Suprapubic skin (tissue), 4 donors: Measurements from ENCODE around the gene ZNF587. TPM values are rescaled to one million over a fixed set of nuclear protein-coding genes. Genes with fewer than 3 reads are reported as not detected.
"Not testable (repeated sequence)": the region's sequence is repeated elsewhere in the genome, so short reads cannot be mapped to it uniquely, and the experiment has no call there.

Experiments used
- DNase-seq, 2 donors: peaks; one replicate each; pipeline ENCODE4 v3.0.0-alpha.2; 2019; ENCODE audit warnings: low spot score in 2 of 2
- H3K27ac ChIP-seq: fragments of 200-600 bp; sonication (generic); one replicate; pipeline ENCODE4 v1.5.1; 2019
- H3K27me3 ChIP-seq: fragments of 200-600 bp; sonication (generic); one replicate; pipeline ENCODE4 v1.5.1; 2019
- H3K36me3 ChIP-seq: fragments of 200-600 bp; sonication (generic); one replicate; pipeline ENCODE4 v1.5.1; 2019
- H3K4me1 ChIP-seq: fragments of 200-600 bp; sonication (generic); one replicate; pipeline ENCODE4 v1.5.1; 2019
- H3K4me3 ChIP-seq: fragments of 200-600 bp; sonication (generic); one replicate; pipeline ENCODE4 v1.5.1; 2019; ENCODE audit warnings: mild to moderate bottlenecking
- H3K9me3 ChIP-seq: fragments of 200-600 bp; sonication (generic); one replicate; pipeline ENCODE4 v1.5.1; 2019
- CTCF ChIP-seq, 2 donors: fragments of 200-600 bp in 1 of 2; fragments of 450-650 bp in 1 of 2; sonication (generic) in 1 of 2; IDR thresholded peaks; one replicate each; pipeline ENCODE4 v1.5.1; 2016 to 2019; ENCODE audit warnings: antibody characterized with exemption in 2 of 2, mild to moderate bottlenecking in 1 of 2, moderate library complexity in 1 of 2
- EP300 ChIP-seq: sonication (generic); formaldehyde crosslinking; IDR thresholded peaks from one replicate; pipeline ENCODE4 v1.6.1; 2017; ENCODE audit warnings: antibody characterized with exemption
- POLR2A ChIP-seq, 2 donors: fragments of 450-650 bp; IDR thresholded peaks; one replicate each; pipeline ENCODE4 v1.6.1; 2017; ENCODE audit warnings: antibody characterized with exemption in 2 of 2, mild to moderate bottlenecking in 2 of 2, moderate library complexity in 2 of 2
- POLR2AphosphoS5 ChIP-seq, 3 donors: sonication (generic); formaldehyde crosslinking; IDR thresholded peaks; one replicate each; pipeline ENCODE4 v1.6.1; 2017; ENCODE audit warnings: antibody characterized with exemption in 3 of 3
- WGBS: methylation state at CpG from one replicate; pipeline ENCODE4 v1.1.5; 2018; 5-methylcytosine and 5-hydroxymethylcytosine counted together
- total RNA-seq, 4 donors: library from RNA; depleted of rRNA; stranded (reverse); fragments of >200 nt; gene quantifications; one replicate each; pipeline ENCODE4 v1.1.0, GENCODE V29; 2016

The ZNF587 gene
- total RNA-seq, 4 donors from 2014 or later: 16.4 to 43.2 (median 20.0) TPM

- peaks cover 45% of the 10 kb centered on the region for H3K36me3 ChIP-seq
- peaks cover 55% of the 10 kb centered on the region for H3K9me3 ChIP-seq
- TF ChIP-seq POLR2AphosphoS5 (IDR thresholded peaks at IDR 0.05) (no peak), POLR2A (IDR thresholded peaks at IDR 0.05) (no peak), EP300 (no peak), CTCF (IDR thresholded peaks at IDR 0.05) (no peak)
- no peak overlapping the region for H3K27ac ChIP-seq
- no peaks in the 10 kb centered on the region for H3K4me1 ChIP-seq
- DNase-seq: no peak
- H3K27me3 ChIP-seq: no peaks in the 10 kb centered on the region
- H3K4me3 ChIP-seq: no peak overlapping the region
Measured at GRCh38 chr19:57872450-57872849, 22.8 kb downstream of the ZNF587 start.

- not testable (repeated sequence) for H3K4me1 ChIP-seq, H3K27me3 ChIP-seq, DNase-seq, H3K4me3 ChIP-seq, H3K27ac ChIP-seq
- WGBS: 97% methylated on average over 8 of the region's 8 CpGs
- peaks cover 51% of the 10 kb centered on the region for H3K9me3 ChIP-seq
- H3K36me3 ChIP-seq: peaks cover 45% of the 10 kb centered on the region
Measured at GRCh38 chr19:57873883-57874799, 24.5 kb downstream of the ZNF587 start.

- Histone ChIP-seq H3K4me1 (peaks cover 6% of the 10 kb centered on the region), H3K9me3 (no peaks in the 10 kb centered on the region), H3K27ac (no peak overlapping the region), H3K36me3 (peaks cover 15% of the 10 kb centered on the region), H3K4me3 (no peak overlapping the region), H3K27me3 (no peaks in the 10 kb centered on the region)
- 88% methylated on average over 3 of the region's 3 CpGs for WGBS
- no peak for TF ChIP-seq CTCF (IDR thresholded peaks at IDR 0.05)
- TF ChIP-seq POLR2AphosphoS5 (IDR thresholded peaks at IDR 0.05): no peak
- TF ChIP-seq POLR2A (IDR thresholded peaks at IDR 0.05): no peak
- DNase-seq: no peak
Measured at GRCh38 chr19:57886046-57886445, 36.4 kb downstream of the ZNF587 start.

GRCh38 chr19:57887195-57887941 lies 37.7 kb downstream of the ZNF587 start:
- H3K36me3 ChIP-seq: peaks cover 15% of the 10 kb centered on the region
- DNase-seq: no peak
- no peak overlapping the region for H3K27ac ChIP-seq
- H3K4me3 ChIP-seq: peak overlapping the region; percentile 52
- H3K4me1 ChIP-seq: peaks cover 6% of the 10 kb centered on the region
- no peaks in the 10 kb centered on the region for H3K9me3 ChIP-seq
- TF ChIP-seq POLR2AphosphoS5 (IDR thresholded peaks at IDR 0.05): no peak
- TF ChIP-seq EP300: no peak
- TF ChIP-seq POLR2A (IDR thresholded peaks at IDR 0.05): no peak
- no peak for TF ChIP-seq CTCF (IDR thresholded peaks at IDR 0.05)
- no peaks in the 10 kb centered on the region for H3K27me3 ChIP-seq
- WGBS: 24% methylated on average over 6 of the region's 6 CpGs

GRCh38 chr19:57888107-57888559 lies 38.5 kb downstream of the ZNF587 start:
- Histone ChIP-seq H3K9me3 (no peaks in the 10 kb centered on the region), H3K36me3 (peaks cover 12% of the 10 kb centered on the region), H3K27me3 (no peaks in the 10 kb centered on the region), H3K4me1 (peaks cover 6% of the 10 kb centered on the region), H3K27ac (peak overlapping the region; percentile 77), H3K4me3 (peak overlapping the region; percentile 52)
- no peak for TF ChIP-seq CTCF (IDR thresholded peaks at IDR 0.05)
- no peak for TF ChIP-seq EP300
- no peak for TF ChIP-seq POLR2AphosphoS5 (IDR thresholded peaks at IDR 0.05)
- no peak for TF ChIP-seq POLR2A (IDR thresholded peaks at IDR 0.05)
- DNase-seq: no peak
- WGBS: 2% methylated on average over 8 of the region's 8 CpGs
